Measurements from ENCODE around the gene LMBR1L. TPM values are rescaled to one million over a fixed set of nuclear protein-coding genes. Genes with fewer than 3 reads are reported as not detected.
A peak's percentile ranks its signal among the peaks of the same experiment; 100 is the strongest.

The LMBR1L gene
- total RNA-seq, 1 donor from 2014 or later = 79.9 TPM

DNA sequence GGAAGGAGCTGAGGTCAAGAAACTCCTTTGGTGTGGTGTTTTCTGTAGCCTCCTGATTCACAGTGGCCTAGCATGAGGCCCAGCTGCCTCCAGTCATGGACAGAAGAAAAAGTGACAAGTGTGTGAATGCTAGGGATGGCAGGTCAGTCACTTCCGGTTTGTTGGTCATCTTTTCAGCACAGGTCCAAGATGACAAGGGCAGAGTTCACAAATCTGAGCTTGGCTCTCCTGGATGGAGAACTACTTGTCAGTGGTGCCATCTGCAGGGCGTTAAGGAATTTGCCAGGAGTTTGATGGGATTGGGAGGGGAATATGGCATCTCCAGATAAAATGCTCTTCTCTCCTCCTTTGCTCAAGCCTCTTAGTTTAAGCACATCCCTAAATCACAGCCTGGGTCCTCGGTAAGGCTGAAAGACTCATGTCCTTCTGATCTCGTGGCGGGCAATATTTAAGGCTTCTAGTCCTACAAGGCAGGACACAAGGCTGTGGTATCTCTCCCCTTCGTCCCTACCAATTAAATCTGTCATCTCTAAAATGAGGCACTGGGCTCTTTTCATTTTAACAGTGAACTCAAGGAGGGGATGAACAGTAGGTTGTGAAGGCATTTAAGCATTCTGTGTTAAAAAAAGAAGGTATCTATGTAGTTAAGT, 10.5 kb upstream of the LMBR1L start:
- Mint-ChIP-seq H3K36me3 (ENCODE audit: low read depth) (no peaks in the 10 kb centered on the region), H3K27ac (no peak overlapping the region), H3K4me3 (no peak overlapping the region), H3K27me3 (no peaks in the 10 kb centered on the region), H3K4me1 (no peaks in the 10 kb centered on the region), H3K9me3 (no peaks in the 10 kb centered on the region)
- intact Hi-C loops (cut with micrococcal nuclease) = no loop called here
- TF ChIP-seq, protein P1, sequence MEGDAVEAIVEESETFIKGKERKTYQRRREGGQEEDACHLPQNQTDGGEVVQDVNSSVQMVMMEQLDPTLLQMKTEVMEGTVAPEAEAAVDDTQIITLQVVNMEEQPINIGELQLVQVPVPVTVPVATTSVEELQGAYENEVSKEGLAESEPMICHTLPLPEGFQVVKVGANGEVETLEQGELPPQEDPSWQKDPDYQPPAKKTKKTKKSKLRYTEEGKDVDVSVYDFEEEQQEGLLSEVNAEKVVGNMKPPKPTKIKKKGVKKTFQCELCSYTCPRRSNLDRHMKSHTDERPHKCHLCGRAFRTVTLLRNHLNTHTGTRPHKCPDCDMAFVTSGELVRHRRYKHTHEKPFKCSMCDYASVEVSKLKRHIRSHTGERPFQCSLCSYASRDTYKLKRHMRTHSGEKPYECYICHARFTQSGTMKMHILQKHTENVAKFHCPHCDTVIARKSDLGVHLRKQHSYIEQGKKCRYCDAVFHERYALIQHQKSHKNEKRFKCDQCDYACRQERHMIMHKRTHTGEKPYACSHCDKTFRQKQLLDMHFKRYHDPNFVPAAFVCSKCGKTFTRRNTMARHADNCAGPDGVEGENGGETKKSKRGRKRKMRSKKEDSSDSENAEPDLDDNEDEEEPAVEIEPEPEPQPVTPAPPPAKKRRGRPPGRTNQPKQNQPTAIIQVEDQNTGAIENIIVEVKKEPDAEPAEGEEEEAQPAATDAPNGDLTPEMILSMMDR (IDR thresholded peaks at IDR 0.05) = no peak
- ATAC-seq (ENCODE audit: low read depth) = no peak
- CTCF ChIA-PET = interaction anchor here (2.0 kb wide), 1 partner anchor 34 kb away, joined by 9 read pairs; no protein-coding TSS in a partner anchor
- POLR2A ChIA-PET = interaction anchor here (2.1 kb wide), 1 partner anchor 10 kb away, joined by 9 read pairs; the partner anchor contains the start of gene TUBA1B
- no peak for DNase-seq

DNA sequence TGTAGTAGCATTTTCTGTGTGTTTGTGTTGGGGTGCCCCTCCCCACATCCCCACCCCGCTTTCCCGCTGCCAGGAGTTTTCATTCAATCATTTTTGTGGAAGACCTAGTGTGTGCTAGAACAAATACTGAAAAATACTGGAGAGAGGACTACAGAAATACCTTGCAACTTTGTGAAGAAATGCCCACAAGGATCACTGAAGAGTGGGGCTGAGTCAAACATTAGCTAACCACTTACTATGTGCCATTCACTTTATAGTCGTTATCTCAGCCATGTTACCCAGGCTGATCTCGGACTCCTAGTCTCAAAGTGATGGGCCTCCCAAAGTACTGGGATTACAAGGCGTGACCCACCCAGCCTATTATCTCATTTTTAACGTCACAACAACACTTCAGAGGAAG, 559 bp upstream of the LMBR1L start:
- Mint-ChIP-seq H3K4me3 (peak overlapping the region; percentile 98), H3K9me3 (no peaks in the 10 kb centered on the region), H3K36me3 (ENCODE audit: low read depth) (peaks cover 20% of the 10 kb centered on the region), H3K27me3 (no peaks in the 10 kb centered on the region), H3K27ac (peak overlapping the region; percentile 96), H3K4me1 (peaks cover 42% of the 10 kb centered on the region)
- ATAC-seq (ENCODE audit: low read depth) = no peak
- CTCF ChIA-PET = interaction anchor here (0.7 to 4.2 kb wide), 5 partner anchors 13 to 124 kb away, joined by 3 to 21 read pairs (median 7); partner anchors contain the start of gene TUBA1B
- TF ChIP-seq, protein P1 (IDR thresholded peaks at IDR 0.05) = no peak
- DNase-seq = no peak
- intact Hi-C loops (cut with micrococcal nuclease) = loop anchor here (2.0 kb wide), 1 partner anchor 50 kb away; the partner anchor contains the start of gene KMT2D
- POLR2A ChIA-PET = interaction anchor here (0.5 to 5.0 kb wide), 13 partner anchors 14 to 342 kb away, joined by 3 to 107 read pairs (median 4); partner anchors contain the start of genes RHEBL1, TUBA1A, TUBA1B and TUBA1C

DNA sequence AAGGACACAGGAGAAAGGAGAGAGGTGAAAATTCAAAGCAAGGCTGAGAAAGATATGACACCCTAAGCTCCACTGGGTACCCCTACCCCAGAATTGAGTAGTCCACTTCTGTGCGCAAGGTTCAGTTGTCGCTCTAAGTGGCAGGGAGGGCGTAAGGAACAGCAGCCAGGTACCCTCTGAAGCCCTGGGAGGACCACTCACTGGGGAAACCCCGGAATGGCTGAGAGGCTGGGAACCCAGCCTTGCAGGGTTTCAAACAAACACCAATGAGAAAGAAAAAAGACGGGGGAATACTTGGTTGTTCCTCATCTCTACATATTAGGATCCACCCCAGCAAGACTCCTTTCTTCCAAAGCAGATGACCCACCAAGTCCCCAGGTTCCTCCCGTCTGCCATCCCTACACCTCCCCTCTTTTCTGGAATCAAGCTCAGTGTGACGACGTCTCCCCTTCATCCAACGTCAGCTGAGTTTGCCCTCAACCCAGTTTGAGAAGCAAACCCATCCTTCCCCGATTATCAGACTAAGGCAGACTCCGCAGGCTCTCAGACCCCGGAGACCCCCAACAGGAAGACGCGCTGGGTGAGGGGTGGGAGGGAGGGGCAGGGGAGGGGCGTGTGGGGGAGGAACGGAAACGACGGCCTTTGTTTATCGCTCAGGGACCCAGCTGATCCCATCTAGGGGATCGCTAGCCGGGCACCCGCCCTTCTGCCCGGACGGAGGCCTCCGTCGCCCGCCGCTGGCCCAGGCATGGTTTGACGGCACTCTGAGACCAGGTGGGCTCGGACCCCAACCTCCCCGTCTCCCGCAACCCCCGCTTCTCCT, 795 bp downstream of the LMBR1L start:
- no peak for ATAC-seq (ENCODE audit: low read depth)
- no peaks in the 10 kb centered on the region for H3K27me3 Mint-ChIP-seq
- ChIA-PET POLR2A (interaction anchor here (0.5 to 5.0 kb wide), 17 partner anchors 11 to 975 kb away, joined by 3 to 107 read pairs (median 4); partner anchors contain the start of genes ARF3, DHH, KMT2D and RHEBL1), CTCF (interaction anchor here (1.0 to 6.9 kb wide), 8 partner anchors 12 to 404 kb away, joined by 3 to 32 read pairs (median 7); partner anchors contain the start of genes DHH and TUBA1B)
- H3K4me3 Mint-ChIP-seq = peak overlapping the region; percentile 98
- DNase-seq = no peak
- no peaks in the 10 kb centered on the region for H3K9me3 Mint-ChIP-seq
- intact Hi-C loops (cut with micrococcal nuclease) = loop anchor here (1.0 to 2.0 kb wide), 8 partner anchors 12 to 155 kb away; partner anchors contain the start of genes KMT2D, TUBA1A and TUBA1C
- H3K36me3 Mint-ChIP-seq (ENCODE audit: low read depth) = peaks cover 29% of the 10 kb centered on the region
- peak overlapping the region; percentile 96 for H3K27ac Mint-ChIP-seq
- H3K4me1 Mint-ChIP-seq = peaks cover 46% of the 10 kb centered on the region
- TF ChIP-seq, protein P1 (IDR thresholded peaks at IDR 0.05) = no peak

DNA sequence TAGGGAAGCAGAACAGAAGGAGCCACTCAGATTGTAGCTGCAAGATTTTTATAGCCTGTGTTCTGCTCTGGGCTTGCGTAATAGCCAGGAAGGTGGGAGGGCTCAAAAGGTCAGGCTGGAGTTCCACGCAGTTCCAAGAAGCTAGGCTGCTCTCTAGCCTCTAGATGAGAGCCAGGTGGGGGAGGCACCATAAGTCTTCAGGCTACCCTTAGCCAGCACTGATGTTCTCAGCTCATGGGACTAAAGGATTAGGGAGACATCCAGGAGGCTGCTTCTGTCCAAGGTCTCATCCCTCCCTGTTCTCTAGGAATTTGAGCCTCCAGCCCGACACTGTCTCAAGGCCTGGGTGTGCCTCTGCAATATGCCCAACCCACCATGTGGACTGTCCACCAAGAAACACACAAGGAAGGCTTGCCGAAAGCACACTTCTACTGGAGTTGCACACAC, 1.7 kb downstream of the LMBR1L start:
- ChIA-PET CTCF (interaction anchor here (0.8 to 6.9 kb wide), 8 partner anchors 9 to 405 kb away, joined by 3 to 32 read pairs (median 8); partner anchors contain the start of genes DHH and TUBA1B), POLR2A (interaction anchor here (0.7 to 5.0 kb wide), 7 partner anchors 10 to 79 kb away, joined by 4 to 107 read pairs (median 6); partner anchors contain the start of genes DHH, RHEBL1, TUBA1A and TUBA1B)
- intact Hi-C loops (cut with micrococcal nuclease) = no loop called here
- TF ChIP-seq, protein P1 (IDR thresholded peaks at IDR 0.05) = no peak
- H3K4me3 Mint-ChIP-seq = peak overlapping the region; percentile 98
- peak overlapping the region; percentile 83 for H3K27ac Mint-ChIP-seq
- H3K27me3 Mint-ChIP-seq = no peaks in the 10 kb centered on the region
- ATAC-seq (ENCODE audit: low read depth) = no peak
- DNase-seq = no peak
- H3K9me3 Mint-ChIP-seq = no peaks in the 10 kb centered on the region
- peaks cover 46% of the 10 kb centered on the region for H3K4me1 Mint-ChIP-seq
- H3K36me3 Mint-ChIP-seq (ENCODE audit: low read depth) = peaks cover 36% of the 10 kb centered on the region
